ENCODE measurements around the gene C17orf58. TPM values are rescaled to one million over a fixed set of nuclear protein-coding genes. Genes with fewer than 3 reads are reported as not detected.

Gene C17orf58
- total RNA-seq, 4 donors from 2014 or later: 2.6 to 20.3 (median 7.6) TPM

DNA sequence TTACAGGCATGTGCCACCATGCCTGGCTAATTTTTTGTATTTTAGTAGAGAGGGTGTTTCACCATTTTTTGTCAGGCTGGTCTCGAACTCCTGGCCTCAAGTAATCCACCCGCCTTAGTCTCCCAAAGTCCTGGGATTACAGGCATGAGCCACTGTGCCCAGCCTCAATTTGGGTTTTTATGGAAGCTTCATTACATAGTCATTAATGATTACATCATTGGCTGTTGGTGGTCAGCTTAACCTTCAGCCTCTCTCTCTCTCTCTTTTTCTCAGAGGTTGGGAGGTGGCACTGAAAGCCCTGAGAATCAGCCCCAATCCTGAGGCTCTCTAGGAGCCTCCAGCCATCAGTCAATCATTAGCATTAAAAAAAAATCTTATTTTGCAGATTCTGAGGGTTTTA is 45.3 kb downstream of the C17orf58 start:
- Histone ChIP-seq H3K4me1 (no peaks in the 10 kb centered on the region), H3K27me3 (no peaks in the 10 kb centered on the region), H3K9me3 (no peaks in the 10 kb centered on the region), H3K4me3 (no peak overlapping the region), H3K27ac (no peak overlapping the region), H3K36me3 (no peaks in the 10 kb centered on the region)
- intact Hi-C loops (cut with DNase I; ENCODE audit: low total_unique reads): no loop called here
- no peak for TF ChIP-seq POLR2A (IDR thresholded peaks at IDR 0.05)
- TF ChIP-seq, protein P1, sequence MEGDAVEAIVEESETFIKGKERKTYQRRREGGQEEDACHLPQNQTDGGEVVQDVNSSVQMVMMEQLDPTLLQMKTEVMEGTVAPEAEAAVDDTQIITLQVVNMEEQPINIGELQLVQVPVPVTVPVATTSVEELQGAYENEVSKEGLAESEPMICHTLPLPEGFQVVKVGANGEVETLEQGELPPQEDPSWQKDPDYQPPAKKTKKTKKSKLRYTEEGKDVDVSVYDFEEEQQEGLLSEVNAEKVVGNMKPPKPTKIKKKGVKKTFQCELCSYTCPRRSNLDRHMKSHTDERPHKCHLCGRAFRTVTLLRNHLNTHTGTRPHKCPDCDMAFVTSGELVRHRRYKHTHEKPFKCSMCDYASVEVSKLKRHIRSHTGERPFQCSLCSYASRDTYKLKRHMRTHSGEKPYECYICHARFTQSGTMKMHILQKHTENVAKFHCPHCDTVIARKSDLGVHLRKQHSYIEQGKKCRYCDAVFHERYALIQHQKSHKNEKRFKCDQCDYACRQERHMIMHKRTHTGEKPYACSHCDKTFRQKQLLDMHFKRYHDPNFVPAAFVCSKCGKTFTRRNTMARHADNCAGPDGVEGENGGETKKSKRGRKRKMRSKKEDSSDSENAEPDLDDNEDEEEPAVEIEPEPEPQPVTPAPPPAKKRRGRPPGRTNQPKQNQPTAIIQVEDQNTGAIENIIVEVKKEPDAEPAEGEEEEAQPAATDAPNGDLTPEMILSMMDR (IDR thresholded peaks at IDR 0.05): no peak
- no peak for DNase-seq

DNA sequence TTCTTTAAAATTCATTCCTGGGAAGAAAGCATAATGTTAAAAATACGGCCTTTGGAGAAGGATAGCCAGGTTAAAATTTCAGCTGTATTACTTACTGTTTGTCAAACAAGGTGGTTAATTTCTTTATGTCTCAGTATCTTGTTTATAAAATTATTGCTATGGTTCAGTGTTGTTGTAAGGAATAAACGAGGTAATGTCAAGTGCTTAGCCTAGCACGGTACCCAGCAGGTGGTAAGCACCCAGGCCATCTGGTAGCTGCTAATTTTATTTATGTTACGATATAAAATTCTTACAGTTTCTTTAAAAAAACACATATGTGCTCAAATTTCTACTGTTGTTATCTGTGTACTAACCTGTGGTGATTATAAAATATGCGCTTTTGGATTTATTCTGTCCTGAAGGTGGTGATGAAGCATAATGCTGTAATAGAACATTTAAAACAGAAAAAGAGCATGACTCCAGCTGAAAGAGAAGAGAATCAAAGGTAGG is 48.9 kb downstream of the C17orf58 start:
- Histone ChIP-seq H3K4me1 (no peaks in the 10 kb centered on the region), H3K9me3 (no peaks in the 10 kb centered on the region), H3K4me3 (no peak overlapping the region), H3K27me3 (no peaks in the 10 kb centered on the region), H3K36me3 (no peaks in the 10 kb centered on the region), H3K27ac (no peak overlapping the region)
- intact Hi-C loops (cut with DNase I; ENCODE audit: low total_unique reads): no loop called here
- no peak for DNase-seq
- TF ChIP-seq, protein P1 (IDR thresholded peaks at IDR 0.05): no peak
- no peak for TF ChIP-seq POLR2A (IDR thresholded peaks at IDR 0.05)

GRCh38 chr17:67946513-67946912 is 49.8 kb downstream of the C17orf58 start:
- no peak overlapping the region for H3K4me3 ChIP-seq
- TF ChIP-seq, protein P1 (IDR thresholded peaks at IDR 0.05): no peak
- TF ChIP-seq POLR2A (IDR thresholded peaks at IDR 0.05): no peak
- H3K36me3 ChIP-seq: no peaks in the 10 kb centered on the region
- no peaks in the 10 kb centered on the region for H3K27me3 ChIP-seq
- no peak overlapping the region for H3K27ac ChIP-seq
- no peaks in the 10 kb centered on the region for H3K9me3 ChIP-seq
- no peak for DNase-seq
- intact Hi-C loops (cut with DNase I; ENCODE audit: low total_unique reads): no loop called here
- no peaks in the 10 kb centered on the region for H3K4me1 ChIP-seq

GRCh38 chr17:67944035-67944434 is 52.2 kb downstream of the C17orf58 start:
- Histone ChIP-seq H3K36me3 (no peaks in the 10 kb centered on the region), H3K4me1 (no peaks in the 10 kb centered on the region), H3K4me3 (no peak overlapping the region), H3K27me3 (no peaks in the 10 kb centered on the region), H3K9me3 (no peaks in the 10 kb centered on the region), H3K27ac (no peak overlapping the region)
- TF ChIP-seq, protein P1 (IDR thresholded peaks at IDR 0.05): no peak
- TF ChIP-seq POLR2A (IDR thresholded peaks at IDR 0.05): no peak
- DNase-seq: no peak
- intact Hi-C loops (cut with DNase I; ENCODE audit: low total_unique reads): no loop called here

DNA sequence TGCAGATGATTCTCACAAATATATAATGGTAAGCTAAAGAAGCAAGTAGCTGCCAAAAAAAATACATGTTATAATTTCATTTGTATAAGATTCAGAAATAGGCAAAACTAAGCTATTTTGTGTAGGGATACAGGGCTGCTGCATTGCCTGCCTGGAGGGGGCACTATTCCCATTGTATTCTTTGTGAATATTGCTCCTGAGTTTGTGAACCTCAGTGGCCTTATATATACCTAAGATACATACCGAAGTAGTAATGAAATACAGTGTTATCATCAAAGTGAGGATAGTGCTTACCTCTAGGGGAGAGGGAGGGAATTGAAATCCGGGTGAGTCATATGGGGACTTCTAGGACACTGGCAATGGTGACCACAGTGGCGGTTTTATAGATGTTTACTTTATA is 53.5 kb downstream of the C17orf58 start:
- intact Hi-C loops (cut with DNase I; ENCODE audit: low total_unique reads): no loop called here
- H3K9me3 ChIP-seq: no peaks in the 10 kb centered on the region
- H3K4me3 ChIP-seq: no peak overlapping the region
- no peak for DNase-seq
- no peaks in the 10 kb centered on the region for H3K27me3 ChIP-seq
- H3K27ac ChIP-seq: no peak overlapping the region
- H3K36me3 ChIP-seq: no peaks in the 10 kb centered on the region
- H3K4me1 ChIP-seq: no peaks in the 10 kb centered on the region
- TF ChIP-seq, protein P1 (IDR thresholded peaks at IDR 0.05): peak in 2 of 4 experiments; percentile 8 to 26
- TF ChIP-seq POLR2A (IDR thresholded peaks at IDR 0.05): no peak

Small RNAs within 50 kb of the gene (small RNA-seq; reads per million reads assigned to genes)
- gene RN7SL622P: not detected

Other genes starting within 250 kb of the C17orf58 start
- 100 to 1,000 TPM in 2 of 4 donors, 10 to 100 TPM in 2; 67.6 to 183 (median 117) TPM for gene BPTF, start 171.0 kb downstream of the C17orf58 start, total RNA-seq
- 10 to 100 TPM in 3 of 4 donors, 1 to 10 TPM in 1; 7.1 to 68.9 (median 39.2) TPM for gene KPNA2, start 39.3 kb upstream of the C17orf58 start, total RNA-seq

All from uterus (tissue), 4 donors.